GM21786 (cell line): Measurements from ENCODE around the gene CYSRT1.

Source experiments
- ATAC-seq: cut with Tn5 transposase; IDR thresholded peaks from one replicate; pipeline ENCODE4 v1.9.1; 2021; ENCODE audit not compliant: unreplicated experiment

CYSRT1 gene

GRCh38 chr9:137224830-137225694, at the start of gene CYSRT1:
Gene CYSRT1 (plus strand): TSS chr9:137225174. CDS start chr9:137225622, 448 bp downstream.
- no peak for ATAC-seq

DNA sequence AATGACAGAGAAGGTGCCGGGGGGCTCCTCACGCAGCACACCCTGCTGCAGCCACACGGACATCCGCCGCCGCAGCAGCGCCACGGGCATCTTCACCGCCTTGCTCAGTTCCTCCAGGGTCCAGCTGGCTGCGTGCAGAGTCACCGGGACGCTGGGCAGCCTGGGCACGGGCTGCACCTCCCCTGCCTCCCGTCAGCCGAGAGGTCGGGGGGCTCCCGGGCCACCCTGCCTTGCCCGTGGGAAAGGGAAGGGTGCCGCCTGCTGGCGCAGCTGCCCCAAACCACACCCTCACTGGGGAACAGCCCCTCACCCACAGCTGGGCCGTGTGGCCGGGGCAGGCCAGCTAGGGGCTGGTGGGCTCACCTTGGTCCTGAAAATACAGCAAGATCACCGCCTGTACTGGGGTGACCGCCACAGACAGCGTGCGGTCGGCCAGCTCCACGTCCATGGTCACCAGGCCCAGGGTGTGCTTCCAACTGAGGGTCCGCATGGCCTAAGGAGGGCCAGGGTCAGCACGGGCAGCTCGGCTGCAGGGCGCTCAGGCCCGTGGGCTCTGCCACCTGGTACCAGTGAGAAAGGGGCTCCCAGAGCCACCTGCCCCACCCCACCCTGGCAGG, 49.5 kb upstream of the CYSRT1 start:
- ATAC-seq, result no peak

GRCh38 chr9:137176302-137177182, 48.4 kb upstream of the CYSRT1 start:
- no peak for ATAC-seq

GRCh38 chr9:137178201-137178938, 46.6 kb upstream of the CYSRT1 start:
- ATAC-seq, result no peak

DNA sequence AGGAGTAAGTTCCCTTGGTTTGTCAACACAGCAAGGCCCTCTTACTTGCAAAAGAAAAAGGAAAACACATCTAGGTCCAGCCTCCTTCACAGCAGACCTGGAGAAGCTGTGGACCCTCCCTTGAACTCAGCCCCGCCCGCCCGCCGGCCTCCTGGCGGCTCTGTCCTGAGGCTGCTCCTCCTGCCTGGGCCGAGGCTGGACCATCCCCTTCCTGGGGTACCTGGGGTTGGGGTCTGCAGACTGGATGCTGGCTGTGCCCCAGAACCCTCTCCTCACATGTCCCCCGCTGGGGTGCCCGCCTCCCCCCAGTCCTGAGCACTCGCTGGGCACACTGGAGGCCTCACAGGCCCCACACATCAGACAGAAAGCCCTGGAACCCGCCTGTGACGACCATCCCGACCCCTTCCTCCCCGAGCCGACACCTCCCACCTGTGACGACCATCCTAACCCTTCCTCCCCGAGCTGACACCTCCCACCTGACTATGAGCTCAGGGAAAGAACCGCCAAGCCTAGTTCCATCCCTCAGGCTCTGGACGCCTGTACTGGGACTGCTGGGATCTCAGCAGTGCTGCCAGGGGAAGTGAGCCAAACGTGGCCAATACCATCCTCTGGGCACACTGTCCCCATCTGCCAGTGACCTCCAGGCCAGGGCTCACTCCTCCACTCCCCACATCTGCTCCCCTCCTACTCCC, 45.9 kb upstream of the CYSRT1 start:
- ATAC-seq, result no peak

- ATAC-seq, result no peak
Measured at GRCh38 chr9:137179761-137180160, 45.2 kb upstream of the CYSRT1 start.

DNA sequence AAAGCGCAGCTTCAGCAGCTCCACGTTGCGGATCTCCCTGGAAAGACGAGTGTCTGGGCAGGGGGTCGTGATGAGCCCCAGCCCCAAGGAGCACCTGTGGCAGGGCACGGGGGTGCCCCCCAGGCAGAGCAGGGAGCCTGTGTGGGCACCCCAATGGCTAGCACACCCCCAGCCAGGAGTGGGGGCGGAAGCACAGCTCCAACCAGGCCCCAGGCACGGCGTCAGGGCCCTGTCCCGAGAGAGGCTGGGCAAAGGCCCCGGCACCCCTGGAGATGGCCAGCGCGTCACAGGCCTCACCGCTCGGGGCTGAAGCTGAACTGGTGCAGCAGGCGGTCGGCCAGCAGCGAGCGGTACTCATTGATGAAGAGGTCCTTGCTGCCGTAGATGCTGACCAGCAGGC, 44.5 kb upstream of the CYSRT1 start:
- ATAC-seq, result no peak

DNA sequence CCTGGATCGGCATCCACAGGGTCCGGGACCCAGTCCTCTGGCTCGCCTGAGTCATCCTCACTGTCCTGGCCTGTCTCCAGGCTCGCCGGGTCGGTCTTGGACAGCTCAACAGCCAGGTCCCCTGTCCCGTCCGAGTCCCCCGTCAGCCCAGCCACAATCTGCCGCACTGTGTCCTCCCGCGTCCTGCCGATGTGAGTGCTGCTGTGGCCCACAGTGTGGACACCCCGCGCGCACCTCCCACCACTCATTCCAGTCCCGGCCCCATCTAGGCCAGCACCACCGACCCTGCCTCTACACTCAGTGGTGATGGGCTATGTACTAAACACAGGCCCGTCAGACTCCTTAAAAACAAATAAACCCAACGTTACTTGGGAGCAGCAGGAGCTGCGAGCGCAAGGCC, 43.3 kb upstream of the CYSRT1 start:
- ATAC-seq, result no peak

DNA sequence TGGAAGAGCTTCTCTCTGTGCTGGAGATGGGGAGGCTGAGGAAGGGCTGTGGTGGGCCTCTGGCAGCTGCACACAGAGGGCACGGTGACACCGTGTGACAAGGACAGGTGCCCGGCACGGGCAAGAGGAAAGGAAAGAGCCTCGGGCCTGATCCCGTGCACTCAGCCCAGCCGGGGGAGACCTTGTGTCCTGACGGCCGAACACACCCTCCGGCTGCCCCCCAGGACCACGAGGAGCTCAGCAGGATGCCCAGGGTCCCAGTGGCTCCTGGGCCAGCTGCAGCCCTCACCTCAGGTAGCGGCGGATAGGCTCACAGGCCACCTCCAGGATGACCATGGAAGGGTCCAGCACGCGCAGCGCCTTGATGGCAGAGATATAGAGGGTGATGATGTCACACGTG, 42.1 kb upstream of the CYSRT1 start:
- no peak for ATAC-seq

- no peak for ATAC-seq
Measured at GRCh38 chr9:137183980-137184595, 40.9 kb upstream of the CYSRT1 start.

- no peak for ATAC-seq
Measured at GRCh38 chr9:137184881-137185660, 39.9 kb upstream of the CYSRT1 start.

- ATAC-seq, result no peak
Measured at GRCh38 chr9:137185921-137186320, 39.1 kb upstream of the CYSRT1 start.

- ATAC-seq, result no peak
Measured at GRCh38 chr9:137186385-137186784, 38.6 kb upstream of the CYSRT1 start.

- ATAC-seq, result no peak
Measured at GRCh38 chr9:137187386-137187785, 37.6 kb upstream of the CYSRT1 start.

DNA sequence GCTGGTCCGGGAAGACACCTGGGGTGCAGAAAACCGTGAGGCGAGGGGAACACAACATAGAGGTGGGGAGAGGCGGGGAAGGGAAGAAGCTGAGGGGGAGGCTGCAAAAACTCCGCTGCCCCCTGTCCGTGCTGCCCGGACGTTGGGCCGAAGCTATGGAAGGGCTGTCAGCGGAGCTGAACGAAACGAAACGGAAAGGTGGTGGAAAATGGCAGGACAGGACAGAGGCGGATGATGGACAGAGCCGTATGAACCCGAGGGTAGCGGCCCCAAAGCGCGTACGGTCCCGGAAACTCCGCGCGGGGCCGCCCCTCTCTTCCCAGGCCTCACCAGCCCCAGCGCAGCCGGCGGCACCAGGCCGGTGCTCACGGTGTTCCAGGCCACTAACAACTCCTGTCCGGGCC, 36.9 kb upstream of the CYSRT1 start:
- ATAC-seq, result no peak

GRCh38 chr9:137188490-137189296, 36.3 kb upstream of the CYSRT1 start, which contains the start of the genes ANAPC2 and SSNA1:
Gene ANAPC2 (minus strand): TSS chr9:137188560. CDS start chr9:137188532, 28 bp downstream.
Gene SSNA1 (plus strand): TSS chr9:137188676. CDS start chr9:137188727, 51 bp downstream.
- ATAC-seq, result peak; percentile 79

DNA sequence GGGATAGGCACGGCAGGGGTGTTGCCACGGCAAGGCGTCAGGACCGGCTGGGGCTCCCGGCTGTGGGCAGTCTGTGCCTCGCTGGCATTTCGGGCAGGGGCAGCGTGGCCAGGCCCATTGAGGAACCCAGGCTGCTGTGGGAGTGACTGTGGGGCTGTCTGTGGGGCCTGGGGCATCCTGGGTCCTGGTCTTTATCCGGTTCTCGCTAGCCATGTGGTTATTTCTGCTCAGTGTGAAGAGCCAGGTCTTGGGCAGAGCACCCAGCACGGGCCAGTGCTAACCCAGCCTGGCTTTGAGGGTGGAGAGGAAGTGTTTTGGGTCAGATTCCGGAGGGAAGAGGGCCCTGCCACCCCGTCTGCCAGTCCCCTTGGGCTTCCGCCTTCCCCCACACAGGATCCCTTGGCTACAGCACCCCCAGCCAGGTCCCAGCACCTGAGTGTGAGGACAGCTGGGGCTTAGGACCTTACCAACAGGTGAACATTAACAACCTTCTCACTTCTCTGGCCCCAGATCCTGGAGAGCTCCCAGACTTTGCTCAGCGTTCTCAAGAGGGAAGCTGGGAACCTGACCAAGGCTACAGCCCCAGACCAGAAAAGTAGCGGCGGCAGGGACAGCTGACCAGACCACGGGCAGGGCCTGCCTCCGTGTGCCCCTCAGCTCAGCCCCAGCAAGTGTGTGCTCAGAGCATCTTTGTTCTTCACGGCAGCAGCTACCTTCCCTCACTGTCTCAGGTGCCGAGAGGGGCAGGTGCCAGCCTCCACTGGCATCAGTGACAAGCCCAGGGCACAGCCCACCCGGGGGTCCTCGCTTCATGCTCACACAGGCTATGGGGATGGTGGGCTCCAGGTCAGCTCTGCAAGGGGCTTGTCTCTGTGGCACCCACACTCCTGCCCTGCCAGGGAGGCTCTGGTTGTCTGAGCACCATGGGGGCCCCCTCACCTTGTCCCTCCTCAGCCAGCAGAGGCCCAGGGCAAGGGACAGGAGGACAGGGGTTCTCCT, 35.4 kb upstream of the CYSRT1 start:
- no peak for ATAC-seq
